GM10266 (cell line): ENCODE measurements around the gene SLC25A31.
A peak's percentile ranks its signal among the peaks of the same experiment; 100 is the strongest.

Source experiments
- DNase-seq: peaks from one replicate; pipeline ENCODE4 v3.0.0; 2012; ENCODE audit errors: extremely low spot score
- CTCF ChIP-seq: IDR thresholded peaks from 2 replicates; pipeline ENCODE4 v1.5.1; 2012; ENCODE audit warnings: mild to moderate bottlenecking, low read depth; ENCODE audit not compliant: control insufficient read depth, insufficient read depth; ENCODE audit errors: missing control alignments

The SLC25A31 gene

GRCh38 chr4:127782275-127783025 lies 52.2 kb downstream of the SLC25A31 start, which contains the start of gene HSPA4L:
Gene HSPA4L, plus strand, starts transcription at chr4:127782322. Its CDS starts 229 bp downstream, at chr4:127782551.
- TF ChIP-seq CTCF = peak; percentile 29
- peak; percentile 59 for DNase-seq

- no peak for DNase-seq
- TF ChIP-seq CTCF = no peak
Observed at GRCh38 chr4:127783026-127783769, 53.0 kb downstream of the SLC25A31 start.

GRCh38 chr4:127783955-127784770 lies 54.0 kb downstream of the SLC25A31 start:
- TF ChIP-seq CTCF = no peak
- peak; percentile 28 for DNase-seq

GRCh38 chr4:127788517-127788916 lies 58.3 kb downstream of the SLC25A31 start:
- DNase-seq = no peak
- peak; percentile 11 for TF ChIP-seq CTCF

GRCh38 chr4:127791391-127791790 lies 61.2 kb downstream of the SLC25A31 start:
- TF ChIP-seq CTCF = no peak
- no peak for DNase-seq

- no peak for DNase-seq
- TF ChIP-seq CTCF = no peak
Observed at GRCh38 chr4:127793528-127793927, 63.3 kb downstream of the SLC25A31 start.
